ENCODE results near the gene ARHGEF18.
A peak's percentile ranks its signal among the peaks of the same experiment; 100 is the strongest.

The ARHGEF18 gene

GRCh38 chr19:7386308-7386707, 37.6 kb downstream of the ARHGEF18 start:
- DNase-seq: no peak

- DNase-seq: no peak
Observed at GRCh38 chr19:7386769-7387168, 38.0 kb downstream of the ARHGEF18 start.

GRCh38 chr19:7391218-7391670, 42.5 kb downstream of the ARHGEF18 start:
- DNase-seq: no peak

GRCh38 chr19:7393459-7393858, 44.7 kb downstream of the ARHGEF18 start:
- DNase-seq: no peak

GRCh38 chr19:7393939-7394730, 45.4 kb downstream of the ARHGEF18 start:
- no peak for DNase-seq

GRCh38 chr19:7394731-7395359, 46.1 kb downstream of the ARHGEF18 start:
- peak; percentile 88 to 89 for DNase-seq

GRCh38 chr19:7395360-7396066, 46.8 kb downstream of the ARHGEF18 start:
- DNase-seq: peak in 1 of 2 donors; percentile 11

- no peak for DNase-seq
Observed at GRCh38 chr19:7397687-7398086, 49.0 kb downstream of the ARHGEF18 start.
